ENCODE data around the gene VSIG8. TPM values are rescaled to one million over a fixed set of nuclear protein-coding genes. Genes with fewer than 3 reads are reported as not detected.

The VSIG8 gene, protein sequence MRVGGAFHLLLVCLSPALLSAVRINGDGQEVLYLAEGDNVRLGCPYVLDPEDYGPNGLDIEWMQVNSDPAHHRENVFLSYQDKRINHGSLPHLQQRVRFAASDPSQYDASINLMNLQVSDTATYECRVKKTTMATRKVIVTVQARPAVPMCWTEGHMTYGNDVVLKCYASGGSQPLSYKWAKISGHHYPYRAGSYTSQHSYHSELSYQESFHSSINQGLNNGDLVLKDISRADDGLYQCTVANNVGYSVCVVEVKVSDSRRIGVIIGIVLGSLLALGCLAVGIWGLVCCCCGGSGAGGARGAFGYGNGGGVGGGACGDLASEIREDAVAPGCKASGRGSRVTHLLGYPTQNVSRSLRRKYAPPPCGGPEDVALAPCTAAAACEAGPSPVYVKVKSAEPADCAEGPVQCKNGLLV
- total RNA-seq (2021; fragmentation: NEBNext Ultra II Directional; extraction: Animal tissue kit (Norgen Biotek cat#: 25700)) (not detected in 2 replicates), polyA plus RNA-seq (2011; rRNA removed) (not detected in 2 replicates), polyA minus RNA-seq (2011; rRNA and poly(A)+ RNA removed) (not detected in 2 replicates)
- not detected for polyA plus RNA-seq (2011; cell fraction: cytosol; rRNA removed)
- polyA plus RNA-seq (2011; cell fraction: nucleus; rRNA removed) = not detected
- polyA plus RNA-seq (2012, experiment 1 of 2) = not detected in 4 replicates
- polyA plus RNA-seq (2012, experiment 2 of 2) = not detected
- not detected for polyA plus RNA-seq (2013, experiment 1 of 2)
- polyA plus RNA-seq (2013, experiment 2 of 2) = not detected
- polyA minus RNA-seq (2011; cell fraction: cytosol; rRNA and poly(A)+ RNA removed) = not detected
- polyA minus RNA-seq (2011; cell fraction: nucleus; rRNA and poly(A)+ RNA removed) = not detected
- long read RNA-seq, experiment 1 = 0 reads
- long read RNA-seq, experiment 2 = 0 reads

DNA sequence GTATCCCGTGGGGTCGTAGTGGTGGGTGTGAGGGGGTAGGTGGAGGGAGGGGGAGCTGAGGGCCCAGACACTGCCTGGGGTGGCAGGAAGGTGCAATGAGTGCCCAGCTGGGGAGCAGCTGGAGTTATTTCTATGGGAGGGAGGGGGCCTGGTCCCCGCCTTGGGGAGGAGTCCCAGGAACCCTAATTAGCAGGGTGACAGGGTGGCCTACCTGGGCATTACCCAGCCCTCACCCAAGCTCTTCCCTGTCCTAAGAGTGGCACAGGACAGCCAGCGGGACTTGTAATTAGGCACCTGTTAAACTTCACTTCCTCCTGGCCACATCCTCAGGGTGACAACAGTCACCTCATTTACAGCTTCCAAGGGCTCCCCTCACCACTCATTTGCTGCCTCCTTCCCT, at the start of gene VSIG8:
Gene VSIG8 (minus strand): TSS at position 101 of the 400 bp plus-strand sequence. CDS start 136 bp downstream, outside the sequence.
- Histone ChIP-seq H3K4me1 (replicated peaks in 1 of 4; ENCODE audit: control insufficient read depth in 3 of 4, insufficient read depth in 4 of 4, low read length in 3 of 4) (peaks cover 0 to 2% (median 0%) of the 10 kb centered on the region in 4 experiments; a peak in 2 of 7 replicates), H2BK120ac (replicated peaks; ENCODE audit: low read depth, low read length) (no peak within 1 kb of the TSS), H3K27ac (ENCODE audit: low read depth, low read length) (no peak within 1 kb of the TSS), H2AK5ac (ENCODE audit: low read depth, low read length) (no peak within 1 kb of the TSS), H3K14ac (ENCODE audit: insufficient read length) (no peak within 1 kb of the TSS), H3K4ac (replicated peaks; ENCODE audit: insufficient read length, low read depth, low read length) (no peak within 1 kb of the TSS), H3K56ac (replicated peaks; ENCODE audit: insufficient read length, low read depth, low read length) (no peak within 1 kb of the TSS), H2BK15ac (ENCODE audit: low read length) (no peak within 1 kb of the TSS), H3K79me1 (ENCODE audit: low read depth, low read length) (no peaks in the 10 kb centered on the region), H4K91ac (replicated peaks; ENCODE audit: insufficient read length, low read length) (no peak within 1 kb of the TSS), H3K23me2 (ENCODE audit: low read depth, low read length) (no peaks in the 10 kb centered on the region), H4K8ac (ENCODE audit: extremely low read depth, insufficient read depth, low read length) (no peak within 1 kb of the TSS; the same call in 1 of the 2 replicates), H3K79me2 (ENCODE audit: control insufficient read depth in 1 of 2, insufficient read depth in 2 of 2, low read length in 2 of 2) (no peaks in the 10 kb centered on the region), H2BK12ac (ENCODE audit: low read depth, low read length) (peak within 1 kb of the TSS; percentile 6; the same call in 1 of the 2 replicates), H3K9ac (replicated peaks in 1 of 4; ENCODE audit: extremely low read depth in 1 of 4, low read depth in 3 of 4, low read length in 3 of 4) (no peak within 1 kb of the TSS), H3K27me3 (replicated peaks in 1 of 4; ENCODE audit: control insufficient read depth in 3 of 4, extremely low read depth in 1 of 4, insufficient read depth in 3 of 4, low read length in 3 of 4) (no peaks in the 10 kb centered on the region; a peak in 2 of 7 replicates), H4K20me1 (replicated peaks in 1 of 2; ENCODE audit: control insufficient read depth in 1 of 2, insufficient read depth in 2 of 2, low read length in 2 of 2) (no peaks in the 10 kb centered on the region), H2AFZ (ENCODE audit: low read length) (no peak within 1 kb of the TSS), H2BK20ac (ENCODE audit: low read length) (no peak within 1 kb of the TSS), H3K4me3 (ENCODE audit: extremely low read depth in 1 of 4, insufficient read depth in 2 of 4, low read depth in 3 of 4, low read length in 4 of 4) (no peak within 1 kb of the TSS), H3K9me3 (ENCODE audit: insufficient read depth in 2 of 2, low read depth in 1 of 2, low read length in 1 of 2) (no peaks in the 10 kb centered on the region), H3K36me3 (ENCODE audit: control insufficient read depth in 2 of 4, insufficient read depth in 4 of 4, low read length in 3 of 4) (no peaks in the 10 kb centered on the region), H2BK5ac (ENCODE audit: low read depth, low read length) (0 out of 2 replicates have a peak within 1 kb of the TSS, but pooled peaks have one; percentile 35), H3K4me2 (ENCODE audit: insufficient read depth in 1 of 2, low read depth in 2 of 2, low read length in 2 of 2) (no peak within 1 kb of the TSS), H4K5ac (ENCODE audit: insufficient read length, low read depth, low read length) (no peak within 1 kb of the TSS), H3K23ac (ENCODE audit: insufficient read length) (no peak within 1 kb of the TSS), H3K18ac (ENCODE audit: extremely low read depth, low read length) (peak within 1 kb of the TSS; percentile 48; the same call in 1 of the 2 replicates)
- CTCF ChIA-PET (ENCODE audit: partially characterized antibody) = interaction anchor here (0.9 to 14.8 kb wide), 8 partner anchors 10 to 144 kb away, joined by 3 to 111 read pairs (median 7); no protein-coding TSS in a partner anchor
- FAIRE-seq (no peak), DNase-seq (ENCODE audit: low read depth in 1 of 2, low spot score in 2 of 2) (no peak)
- 91% methylated on average over 3 of the region's 4 CpGs; no CpG with 5 or more reads in 1 of the 2 experiments for WGBS, 2 experiments (ENCODE audit: extremely low coverage in 1 of 2, insufficient coverage in 1 of 2, insufficient read length in 1 of 2, insufficient replicate concordance in 2 of 2, low coverage in 1 of 2, low lambda C conversion rate in 2 of 2, missing lambda C conversion rate in 1 of 2)
- TF ChIP-seq PHF8 (conservative IDR thresholded peaks at IDR 0.05; ENCODE audit: low read depth, low read length) (no peak), POU5F1 (IDR thresholded peaks at IDR 0.05; ENCODE audit: low read depth, low read length) (no peak), HDAC2 (IDR thresholded peaks at IDR 0.05; ENCODE audit: borderline replicate concordance in 1 of 2, low read depth in 2 of 2, low read length in 2 of 2) (no peak), RAD21 (IDR thresholded peaks at IDR 0.05 in 1 of 2, conservative IDR thresholded peaks at IDR 0.05 in 1 of 2; ENCODE audit: low read depth in 2 of 2, low read length in 2 of 2) (no peak), GABPA (IDR thresholded peaks at IDR 0.05; ENCODE audit: borderline replicate concordance, insufficient read depth, low read length) (no peak)
- POLR2A ChIA-PET (ENCODE audit: partially characterized antibody) = no interaction called here
